GM21529 (cell line): Measurements from ENCODE around the gene SEC24D.
A peak's percentile ranks its signal among the peaks of the same experiment; 100 is the strongest.

Source experiments
- ATAC-seq: cut with Tn5 transposase; IDR thresholded peaks from one replicate; pipeline ENCODE4 v1.9.1; 2021; ENCODE audit not compliant: unreplicated experiment

SEC24D gene

DNA sequence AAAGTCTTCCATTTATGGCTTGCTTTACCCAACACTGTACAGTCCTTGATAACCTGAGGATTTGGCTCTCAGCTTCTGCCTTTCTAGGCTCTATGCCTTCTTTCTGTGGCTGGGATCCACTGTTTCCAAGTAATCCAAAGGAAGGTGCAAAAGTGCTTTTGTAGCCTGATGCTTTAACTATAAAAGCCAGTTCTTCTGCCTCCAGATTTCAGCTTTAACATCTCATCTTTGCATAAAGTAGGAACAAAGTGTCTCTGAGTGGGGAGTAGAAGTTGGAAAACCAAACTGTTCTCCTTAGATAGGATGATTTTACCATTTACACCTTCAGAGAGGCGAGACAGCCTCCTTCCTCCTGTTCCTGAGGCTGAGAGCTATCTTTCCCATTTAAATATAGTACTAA is 11.1 kb upstream of the SEC24D start:
- no peak for ATAC-seq

DNA sequence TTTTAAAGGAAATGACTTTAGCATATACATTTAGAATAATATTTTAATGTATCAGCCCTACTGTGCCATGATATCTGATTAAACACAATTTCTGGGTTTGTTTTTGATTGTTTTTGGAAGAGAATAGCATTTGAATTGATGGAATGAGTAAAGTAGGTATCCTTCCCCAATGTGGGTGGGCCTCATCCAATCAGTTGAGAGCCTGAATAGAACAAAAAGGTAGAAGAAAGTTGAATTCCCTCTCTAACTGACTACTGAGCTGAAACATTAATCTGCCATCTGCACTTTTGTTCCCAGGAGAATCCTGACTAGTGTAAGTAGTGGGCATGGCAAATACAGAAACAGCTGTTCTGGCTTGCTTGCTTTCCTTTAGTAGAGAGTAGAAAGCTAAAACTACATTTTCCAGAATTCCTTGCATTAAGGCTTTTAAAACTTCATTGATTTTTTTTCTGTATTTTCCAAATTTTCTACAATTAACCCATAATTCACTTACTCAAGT is 9.7 kb upstream of the SEC24D start:
- no peak for ATAC-seq

DNA sequence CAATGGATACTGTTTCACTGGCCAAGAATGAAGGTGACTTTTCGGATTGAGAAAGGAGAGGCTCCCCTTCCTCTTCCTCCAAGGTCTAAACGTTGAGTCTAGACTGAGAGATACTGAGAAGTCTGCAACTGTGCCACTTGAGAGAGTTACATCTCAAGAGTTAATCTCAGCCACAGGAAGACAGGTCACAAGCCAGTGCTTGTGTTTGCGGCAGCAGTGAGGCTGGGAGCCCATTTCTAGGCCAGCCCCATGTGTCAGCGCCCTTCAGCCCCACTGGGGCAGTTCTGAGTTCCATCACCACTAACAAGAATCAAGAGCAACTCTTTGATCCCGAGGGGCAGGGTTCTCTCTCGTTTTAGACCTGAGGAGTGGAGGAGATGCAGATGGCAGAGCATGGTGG is 7.3 kb upstream of the SEC24D start:
- ATAC-seq, result peak; percentile 49

DNA sequence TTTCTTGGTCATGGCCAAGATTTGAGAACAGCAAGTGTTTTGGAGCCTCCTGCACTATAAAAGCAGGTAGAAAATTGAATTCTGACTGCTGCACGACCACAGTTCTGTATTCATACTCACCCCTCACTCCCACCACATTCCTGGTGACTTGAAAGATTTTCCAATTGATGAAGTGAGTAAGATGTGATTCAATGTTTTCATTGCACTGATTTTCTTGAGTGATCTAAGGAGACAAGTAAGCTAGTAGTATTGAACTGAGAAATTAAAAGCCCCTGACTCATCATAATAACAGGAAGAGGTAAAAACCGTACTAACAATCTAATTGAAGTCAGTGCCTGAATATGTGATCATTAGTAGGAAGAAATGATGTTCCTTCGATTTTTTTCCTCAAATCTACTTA is 6.1 kb upstream of the SEC24D start:
- no peak for ATAC-seq

DNA sequence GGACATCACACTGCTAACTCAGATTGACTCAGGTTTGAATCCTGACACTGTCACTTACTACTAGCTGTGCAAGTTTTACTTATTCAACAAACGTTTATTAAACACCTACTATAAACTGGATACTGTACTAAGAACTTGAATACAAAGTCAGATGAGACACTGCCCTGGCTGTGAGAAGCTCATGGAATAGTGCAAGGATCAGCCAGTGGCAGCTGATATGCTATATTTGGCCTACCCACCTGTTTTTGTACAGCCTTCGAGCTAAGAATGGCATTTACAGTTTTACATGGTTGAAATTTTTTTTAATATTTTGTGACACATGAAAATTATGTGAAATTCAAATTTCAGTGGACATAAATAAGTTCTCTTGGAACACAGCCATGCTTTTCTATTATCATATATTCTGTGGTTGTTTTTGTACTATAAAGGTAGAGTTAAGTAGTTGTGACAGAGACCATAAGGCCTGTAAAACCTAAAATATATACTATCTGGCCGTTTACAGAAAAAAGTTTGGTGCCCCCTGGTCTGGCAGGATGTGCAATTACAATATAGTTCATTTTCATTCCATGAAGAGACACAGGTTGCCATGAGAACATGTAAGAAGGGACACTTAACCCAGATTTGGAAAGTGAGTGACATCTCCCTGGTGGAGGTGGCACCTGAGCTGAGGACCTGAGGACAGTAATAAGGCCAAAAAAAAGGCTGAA is 3.4 kb upstream of the SEC24D start:
- ATAC-seq, result no peak

DNA sequence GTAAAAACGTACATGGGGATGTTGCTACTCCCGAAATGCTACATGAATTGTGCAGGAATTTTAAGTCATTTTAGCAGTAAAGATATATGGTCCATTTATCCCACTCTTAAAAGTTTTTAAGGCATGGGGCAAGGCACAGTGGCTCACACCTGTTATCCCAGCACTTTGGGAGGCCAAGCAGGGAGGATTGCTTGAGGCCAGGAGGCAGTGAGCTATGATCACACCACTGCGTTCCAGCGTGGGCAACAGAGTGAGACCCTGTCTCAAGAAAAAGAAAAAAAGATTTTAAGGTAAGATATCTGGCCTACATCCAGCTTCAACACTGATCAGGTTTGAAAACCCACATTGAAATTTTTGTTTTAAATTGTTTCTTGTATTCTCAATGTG is 1.2 kb upstream of the SEC24D start:
- ATAC-seq, result no peak

DNA sequence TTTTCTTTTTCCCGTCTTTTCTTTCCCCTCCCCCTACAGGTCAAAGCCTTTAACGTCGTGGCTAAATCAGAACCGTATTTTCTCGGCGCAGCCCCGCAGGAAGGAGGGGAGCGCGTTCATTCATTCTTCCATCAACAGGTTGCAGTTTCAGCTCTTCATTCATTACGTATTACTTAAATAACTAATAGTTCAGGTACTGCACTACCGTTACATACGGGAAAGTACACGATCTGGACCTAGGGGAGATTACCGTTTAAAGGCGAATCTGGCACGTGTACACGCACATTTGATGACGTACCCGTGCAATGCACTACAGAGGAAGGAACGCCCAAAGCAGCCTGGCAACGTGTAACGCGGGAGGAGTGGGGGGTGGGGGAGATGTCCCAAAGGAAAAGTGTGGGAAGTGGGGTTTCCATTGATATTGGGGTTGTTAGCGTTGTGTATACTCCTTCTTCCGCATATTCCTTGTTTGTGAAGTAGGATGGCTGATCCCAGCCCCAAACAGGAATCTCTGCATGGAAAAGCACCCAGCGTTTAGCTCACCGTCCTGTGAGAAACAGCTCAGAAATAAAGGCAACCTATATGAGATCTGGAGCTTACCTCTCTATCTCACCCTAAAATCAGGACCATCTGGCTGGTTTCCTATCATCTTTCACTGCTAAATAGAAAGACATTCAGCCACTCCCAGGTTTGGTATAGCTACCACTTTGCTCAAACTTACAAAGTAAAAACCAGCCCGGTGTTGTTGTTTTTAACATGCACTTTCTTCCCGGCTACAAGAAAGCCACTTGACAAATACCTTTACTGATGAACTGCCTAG is 585 bp upstream of the SEC24D start:
- peak; percentile 40 for ATAC-seq

DNA sequence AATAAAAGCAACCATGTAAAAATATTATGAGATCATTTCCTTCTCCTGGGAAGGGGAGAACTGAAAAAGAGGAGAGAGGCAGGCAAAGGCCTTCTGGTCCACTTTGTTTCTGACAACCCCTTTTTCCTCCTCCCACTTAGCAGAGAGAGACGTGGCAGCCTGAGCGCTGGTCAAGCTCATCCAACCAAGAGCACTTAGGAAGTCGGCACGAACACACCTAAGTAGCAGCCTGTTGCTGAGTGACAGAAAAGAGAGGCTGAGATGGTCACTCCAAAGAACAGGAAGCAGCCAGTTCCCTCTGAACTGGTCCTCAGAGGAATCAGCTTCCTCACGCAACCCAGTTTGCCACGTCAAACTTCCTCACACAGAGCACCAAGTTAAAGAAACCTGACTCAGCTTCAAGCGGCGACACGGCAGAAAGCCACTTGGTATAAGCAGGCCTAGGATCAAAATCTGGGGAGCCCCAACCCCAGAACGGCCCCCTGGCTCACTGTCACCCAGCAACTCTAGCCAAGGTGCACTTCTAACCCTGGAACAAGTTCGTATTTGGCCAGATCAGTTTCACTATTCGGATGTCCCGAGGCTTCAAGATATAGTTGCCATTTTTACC is 861 bp downstream of the SEC24D start:
- ATAC-seq, result peak; percentile 76

DNA sequence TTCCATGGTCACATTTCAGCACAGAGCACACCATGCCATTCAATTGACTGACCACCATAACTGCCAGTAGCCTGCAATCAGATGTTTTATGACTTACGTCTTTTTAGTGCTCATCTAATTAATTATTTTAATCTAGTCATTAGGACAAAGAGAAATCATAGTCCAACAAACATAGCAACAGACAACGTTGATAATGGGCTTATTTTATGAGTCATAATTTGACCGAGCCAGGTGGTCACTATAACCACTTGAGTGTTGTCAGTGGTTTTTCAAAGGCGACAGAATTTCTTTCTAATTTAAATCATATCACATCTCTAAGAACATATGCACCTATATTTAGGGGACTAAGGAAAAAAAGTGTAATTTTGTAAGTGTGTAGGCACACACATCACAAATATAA is 1.9 kb downstream of the SEC24D start:
- no peak for ATAC-seq

DNA sequence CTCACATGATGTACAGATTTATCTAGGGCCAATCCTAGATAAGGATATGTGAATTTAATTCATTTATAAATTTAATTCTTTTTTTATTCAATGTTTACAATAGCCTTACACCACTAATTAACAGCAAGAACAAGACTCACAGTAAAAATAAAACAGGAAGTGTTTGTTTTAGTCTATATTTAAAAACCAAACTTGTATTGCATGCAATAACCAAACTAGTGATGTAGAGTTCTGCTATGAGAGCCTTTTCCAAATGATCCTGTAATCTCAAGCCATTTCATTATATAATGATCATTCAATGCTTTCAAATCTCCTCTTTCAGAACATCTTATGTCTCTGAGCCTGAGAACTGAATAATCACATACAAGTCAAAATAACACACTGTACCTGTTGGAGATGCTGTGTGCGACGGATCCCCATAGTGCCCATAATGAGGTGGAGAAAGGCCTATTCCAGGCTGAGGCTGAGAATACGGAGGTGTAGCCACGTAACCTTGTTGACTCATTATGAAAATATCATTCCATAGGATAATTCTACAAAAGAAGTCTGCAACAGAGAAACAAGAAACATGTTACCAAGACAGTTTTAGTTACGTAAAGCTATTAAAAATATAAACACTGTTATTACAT is 2.6 kb downstream of the SEC24D start:
- ATAC-seq, result no peak

DNA sequence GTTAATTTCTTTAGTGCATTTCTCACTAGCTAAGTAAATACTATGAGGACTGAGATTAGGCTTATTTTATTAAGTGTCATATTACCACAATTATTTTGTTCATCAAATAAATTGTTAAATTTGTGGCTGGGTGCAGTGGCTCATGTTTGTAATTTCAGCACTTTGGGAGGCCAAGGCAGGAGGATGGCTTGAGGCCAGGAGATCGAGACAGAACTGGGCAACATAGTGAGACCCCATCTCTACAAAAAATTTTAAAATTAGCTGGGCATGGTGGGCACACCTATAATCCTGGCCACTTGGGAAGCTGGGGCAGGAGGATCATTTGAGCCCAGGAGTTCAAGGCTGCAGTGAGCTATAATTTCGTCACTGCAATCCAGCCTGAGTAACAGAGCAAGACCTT is 6.8 kb downstream of the SEC24D start:
- no peak for ATAC-seq

DNA sequence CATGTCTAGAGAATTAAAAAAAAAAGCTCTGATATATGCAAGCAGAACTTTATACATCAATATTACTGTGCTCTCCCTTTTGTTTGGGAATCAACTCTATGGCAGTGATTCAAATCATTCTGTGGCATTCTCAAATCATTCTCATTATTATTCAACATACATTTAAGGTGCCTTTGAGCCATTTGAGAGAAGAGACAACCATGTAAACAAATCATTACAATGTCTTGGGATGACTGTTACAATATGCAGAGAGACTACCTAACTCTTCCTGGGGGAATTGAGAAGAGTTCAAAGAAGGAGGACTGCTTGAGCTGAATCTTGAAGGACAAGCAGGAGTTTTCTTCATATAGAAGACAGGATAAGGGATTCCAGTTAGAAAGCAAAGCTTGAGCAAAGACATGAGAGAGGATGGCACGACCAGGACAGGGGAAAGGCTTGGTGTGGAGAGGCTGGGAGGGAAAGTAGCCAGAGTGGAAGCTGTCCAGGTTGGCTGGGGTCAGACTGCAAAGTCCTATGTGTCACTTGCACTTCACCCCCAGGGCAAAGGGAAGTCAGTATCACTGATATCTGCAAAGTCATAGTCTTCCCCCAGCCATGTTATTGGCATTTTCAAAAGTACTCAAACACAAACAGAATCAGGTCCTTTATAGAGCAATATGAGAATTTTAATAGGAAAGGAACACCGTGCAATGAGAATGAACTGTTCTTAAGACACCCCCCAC is 9.0 kb downstream of the SEC24D start:
- peak; percentile 50 for ATAC-seq

DNA sequence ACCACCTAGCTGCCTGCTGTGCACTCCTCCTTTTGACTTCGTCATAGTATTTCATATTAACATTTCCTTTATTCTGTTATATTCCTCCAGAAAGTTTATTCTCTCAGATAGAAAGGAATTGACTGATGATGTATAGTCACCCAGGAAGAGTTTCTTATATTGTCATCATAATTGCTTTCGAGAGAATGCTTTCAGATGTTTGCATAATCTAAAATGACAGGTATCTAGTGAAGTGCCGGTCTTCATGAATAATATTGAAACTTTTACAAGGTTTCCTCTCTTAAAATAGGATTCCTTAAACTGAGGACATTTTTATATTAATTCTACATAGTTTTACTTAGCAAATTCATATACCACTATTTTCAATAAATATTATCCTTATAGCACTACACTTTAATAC is 10.1 kb downstream of the SEC24D start:
- peak; percentile 65 for ATAC-seq

DNA sequence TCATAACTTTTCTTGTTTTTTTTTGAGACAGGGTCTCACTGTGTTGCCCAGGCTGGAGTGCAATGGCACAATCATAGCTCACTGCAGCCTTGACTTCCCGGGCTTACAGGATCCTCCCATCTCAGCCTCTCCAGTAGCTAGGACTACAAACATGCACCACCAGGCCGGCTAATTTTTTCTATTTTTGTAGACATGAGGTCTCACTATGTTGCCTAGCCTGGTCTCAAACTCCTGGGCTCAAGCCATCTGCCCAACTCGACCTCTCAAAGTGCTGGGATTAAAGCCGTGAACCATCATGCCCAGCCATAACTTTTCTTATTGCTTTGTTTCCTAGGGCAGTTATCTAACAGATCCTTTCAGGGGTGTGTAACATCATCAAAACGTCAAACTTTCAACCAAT is 11.8 kb downstream of the SEC24D start:
- no peak for ATAC-seq

DNA sequence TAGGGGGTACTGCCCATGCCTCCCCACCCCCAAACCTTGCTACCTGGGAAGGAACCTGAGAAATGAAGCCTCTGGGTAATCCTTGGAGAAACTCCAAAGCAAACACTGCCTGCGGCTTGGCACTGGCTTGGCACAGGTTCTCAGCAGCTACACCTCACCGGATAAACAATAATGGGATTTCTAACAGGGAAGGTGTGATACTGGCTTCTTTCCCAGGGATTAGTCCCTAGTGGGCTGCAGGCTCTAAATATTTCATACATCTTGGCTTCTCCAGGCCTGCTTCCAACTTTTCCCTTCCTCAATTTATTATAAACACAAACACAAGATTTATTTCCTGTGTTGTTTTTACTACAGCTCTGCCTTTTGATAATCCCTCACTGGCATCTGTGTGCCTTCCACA is 12.5 kb downstream of the SEC24D start:
- ATAC-seq, result no peak

DNA sequence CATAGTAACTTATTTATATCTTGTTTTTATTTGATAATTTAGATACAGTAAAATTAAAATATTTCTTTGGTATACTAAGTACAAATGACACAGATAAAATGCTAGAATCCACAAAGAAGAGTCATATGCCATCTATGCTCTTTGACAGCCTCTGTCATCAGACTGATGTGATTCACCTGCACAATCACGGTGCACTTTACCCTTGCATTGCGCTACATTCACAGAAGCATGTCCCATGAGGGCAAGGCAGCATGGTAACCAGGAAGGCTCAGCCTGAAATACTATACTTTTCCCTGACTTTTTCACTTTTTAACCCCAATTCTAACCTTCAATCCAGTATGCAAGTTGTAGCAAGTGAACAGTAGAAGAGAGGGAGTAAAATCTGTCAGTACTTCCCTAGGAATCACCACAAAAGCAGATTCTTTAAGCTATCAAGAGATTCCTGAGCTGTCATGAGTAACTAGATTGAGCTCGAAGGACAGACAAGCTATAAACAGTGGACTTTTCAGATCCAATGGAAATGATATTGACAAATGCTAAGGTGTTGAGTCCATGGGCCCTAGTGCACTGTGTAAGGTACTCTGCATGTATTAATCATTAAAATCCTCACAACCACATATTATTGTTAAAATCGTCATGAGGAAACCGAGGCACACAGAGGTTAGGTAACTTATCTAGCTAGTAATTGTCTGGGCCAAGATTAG is 14.2 kb downstream of the SEC24D start:
- no peak for ATAC-seq

DNA sequence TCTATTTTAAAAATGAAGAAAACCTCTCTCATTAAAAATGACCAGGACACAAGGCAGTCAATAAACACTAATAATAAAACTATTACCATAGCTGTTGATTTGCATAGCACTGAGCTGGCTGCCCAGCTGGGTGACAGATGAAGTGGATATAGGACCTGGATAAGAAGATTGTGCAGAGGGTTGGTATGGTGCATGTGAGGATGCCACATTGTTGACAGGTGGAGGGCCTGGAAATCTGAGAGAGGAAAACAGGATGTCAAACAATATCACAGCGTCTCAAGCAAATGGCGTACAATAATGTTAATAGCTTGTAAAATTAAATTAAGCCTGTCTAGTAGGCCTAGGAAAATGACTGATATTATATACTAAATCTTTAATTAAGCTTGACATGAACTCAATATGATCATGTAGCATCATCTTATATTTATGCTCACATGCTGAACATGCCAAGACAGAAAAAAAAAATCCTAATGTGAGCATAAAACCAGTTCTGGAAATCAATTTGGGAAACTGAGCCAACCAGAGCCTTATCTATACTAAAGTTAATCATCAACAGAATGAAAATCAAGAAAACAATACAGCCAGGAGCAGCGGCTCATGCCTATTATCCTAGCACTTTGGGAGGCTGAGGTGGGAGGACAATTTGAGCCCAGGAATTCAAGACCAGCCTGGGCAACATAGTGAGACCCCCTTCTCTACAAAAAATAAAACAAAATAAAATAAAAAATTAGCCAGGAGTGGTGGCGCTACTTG is 18.6 kb downstream of the SEC24D start:
- no peak for ATAC-seq

DNA sequence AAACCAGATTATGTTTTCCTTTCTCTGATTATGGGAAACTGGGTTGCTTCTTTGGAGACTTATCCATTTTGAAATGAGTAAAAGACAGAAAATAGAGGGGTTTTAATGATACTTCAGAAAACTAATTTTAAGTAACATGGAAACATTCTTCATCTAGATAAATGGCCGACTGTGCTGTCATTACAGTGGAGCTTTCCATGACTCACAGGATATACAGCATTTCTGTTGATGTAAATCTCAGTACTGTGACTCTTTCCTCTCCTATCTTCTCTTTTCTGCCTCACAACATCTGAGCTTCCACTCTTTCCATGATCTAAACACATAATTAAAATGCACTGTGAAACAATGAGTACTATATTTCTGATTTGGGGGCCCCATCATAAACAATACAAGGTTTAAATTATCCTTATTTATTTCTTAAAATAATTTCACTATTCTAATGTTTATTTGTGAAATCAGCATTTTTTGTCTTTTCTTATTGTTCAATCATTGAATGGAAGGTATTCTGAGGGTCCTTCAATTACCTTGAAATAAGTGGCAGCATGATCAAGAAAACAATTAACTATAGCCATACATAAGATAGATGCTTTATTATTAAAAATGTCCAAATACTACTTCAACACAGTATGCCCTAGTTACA is 19.3 kb downstream of the SEC24D start:
- no peak for ATAC-seq

DNA sequence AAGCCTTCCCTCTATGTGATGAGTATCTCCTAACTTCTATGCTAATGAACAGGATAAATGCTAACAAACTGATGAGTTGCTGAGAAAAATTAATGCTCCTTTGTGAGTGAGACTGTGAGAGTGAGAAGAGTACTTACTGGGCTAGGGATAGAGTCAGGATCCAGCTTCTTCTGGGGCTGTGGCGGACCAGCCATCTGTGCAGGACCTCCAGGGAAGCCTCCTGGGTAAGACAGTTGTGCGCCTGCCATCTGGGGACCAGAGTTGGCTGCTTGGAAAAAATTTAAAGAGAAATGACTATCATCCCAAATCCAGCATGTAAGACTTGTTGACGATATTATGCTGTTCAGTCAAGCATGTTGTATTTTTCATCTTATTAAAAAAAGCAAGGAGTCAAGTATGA is 21.0 kb downstream of the SEC24D start:
- ATAC-seq, result no peak
